H1 (cell line): Measurements from ENCODE around the gene CDR2L.

Source experiments
- CBX8 ChIP-seq: fragments of 300-800, 300-1000 bp; sonication (generic); IDR thresholded peaks from 2 replicates; pipeline ENCODE4 v1.7.1; 2016; ENCODE audit warnings: low read depth, low read length, borderline replicate concordance
- CEBPB ChIP-seq: IDR thresholded peaks from 2 replicates; pipeline ENCODE4 v1.6.1; 2012; ENCODE audit warnings: low read depth, low read length
- EP300 ChIP-seq, 2 experiments: IDR thresholded peaks; 1 replicate in 1 of 2; 2 replicates in 1 of 2; pipeline ENCODE4 v1.6.1; 2011 to 2012; ENCODE audit warnings: low read depth in 2 of 2, low read length in 2 of 2, mild to moderate bottlenecking in 2 of 2, borderline replicate concordance in 1 of 2, inconsistent platforms in 1 of 2, moderate library complexity in 1 of 2
- EZH2 ChIP-seq: fragments of 200-600 bp; sonication (generic); IDR thresholded peaks from 2 replicates; pipeline ENCODE4 v1.7.1; 2012; ENCODE audit warnings: low read depth, mild to moderate bottlenecking, moderate library complexity, low read length, inconsistent platforms; ENCODE audit not compliant: severe bottlenecking
- POLR2A ChIP-seq, 2 experiments: IDR thresholded peaks; 1 replicate in 1 of 2; 2 replicates in 1 of 2; pipeline ENCODE4 v1.6.1; 2011; ENCODE audit warnings: low read depth in 2 of 2, low read length in 2 of 2, mild to moderate bottlenecking in 2 of 2; ENCODE audit errors: control extremely low read depth in 1 of 2
- SIRT6 ChIP-seq: IDR thresholded peaks from one replicate; pipeline ENCODE4 v1.7.1; 2012; ENCODE audit warnings: low read length, inconsistent platforms
- TF ChIP-seq, protein P1 (sequence below), 3 experiments: IDR thresholded peaks; 1 replicate in 2 of 3; 2 replicates in 1 of 3; pipeline versions ENCODE4 v1.5.1 to v1.6.1; 2011; ENCODE audit warnings: low read length in 3 of 3, mild to moderate bottlenecking in 3 of 3, inconsistent platforms in 2 of 3, low read depth in 1 of 3, moderate library complexity in 1 of 3; ENCODE audit not compliant: insufficient read depth in 1 of 3; ENCODE audit errors: control extremely low read depth in 1 of 3
- TF ChIP-seq, protein P2 (sequence below): IDR thresholded peaks from 2 replicates; pipeline ENCODE4 v1.6.1; 2012; ENCODE audit warnings: inconsistent platforms
- TF ChIP-seq, protein P3 (sequence below): IDR thresholded peaks from 2 replicates; pipeline ENCODE4 v1.6.1; 2012; ENCODE audit warnings: low read length, inconsistent platforms

DNA sequence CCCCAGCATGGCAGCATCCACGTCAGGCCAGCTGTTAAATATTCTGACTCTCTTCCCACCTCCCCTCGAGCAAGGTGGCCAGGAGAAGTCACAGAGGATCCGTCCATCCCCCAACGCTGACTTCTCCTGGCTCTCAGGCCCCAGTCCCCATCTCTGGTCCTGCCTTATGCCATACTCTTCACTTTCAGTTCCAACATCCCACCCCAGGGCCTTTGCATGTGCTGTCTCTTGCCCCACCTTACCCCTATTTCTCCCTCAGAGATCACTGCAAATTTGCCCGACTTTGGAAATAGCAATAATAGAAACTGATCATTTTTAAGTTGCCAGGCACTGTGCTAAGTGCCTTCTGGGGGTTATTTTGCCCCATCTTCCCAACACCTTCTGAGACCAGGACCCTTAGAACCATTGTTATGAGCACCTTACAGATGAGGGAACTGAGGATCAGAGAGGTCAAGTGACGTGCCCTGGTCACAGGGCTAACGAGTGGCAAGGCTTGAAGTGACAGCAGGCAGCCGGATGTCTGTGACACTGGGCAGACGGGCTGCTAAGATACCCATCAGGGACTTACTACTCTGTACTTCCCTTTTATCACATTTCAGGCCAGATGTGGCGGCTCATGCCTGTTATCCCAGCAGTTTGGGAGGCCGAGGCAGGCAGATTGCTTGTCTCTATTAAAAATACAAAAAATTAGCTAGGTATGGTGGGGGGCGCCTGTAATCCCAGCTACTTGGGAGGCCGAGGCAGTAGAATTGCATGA, 32.6 kb upstream of the CDR2L start:
- TF ChIP-seq, protein P1, sequence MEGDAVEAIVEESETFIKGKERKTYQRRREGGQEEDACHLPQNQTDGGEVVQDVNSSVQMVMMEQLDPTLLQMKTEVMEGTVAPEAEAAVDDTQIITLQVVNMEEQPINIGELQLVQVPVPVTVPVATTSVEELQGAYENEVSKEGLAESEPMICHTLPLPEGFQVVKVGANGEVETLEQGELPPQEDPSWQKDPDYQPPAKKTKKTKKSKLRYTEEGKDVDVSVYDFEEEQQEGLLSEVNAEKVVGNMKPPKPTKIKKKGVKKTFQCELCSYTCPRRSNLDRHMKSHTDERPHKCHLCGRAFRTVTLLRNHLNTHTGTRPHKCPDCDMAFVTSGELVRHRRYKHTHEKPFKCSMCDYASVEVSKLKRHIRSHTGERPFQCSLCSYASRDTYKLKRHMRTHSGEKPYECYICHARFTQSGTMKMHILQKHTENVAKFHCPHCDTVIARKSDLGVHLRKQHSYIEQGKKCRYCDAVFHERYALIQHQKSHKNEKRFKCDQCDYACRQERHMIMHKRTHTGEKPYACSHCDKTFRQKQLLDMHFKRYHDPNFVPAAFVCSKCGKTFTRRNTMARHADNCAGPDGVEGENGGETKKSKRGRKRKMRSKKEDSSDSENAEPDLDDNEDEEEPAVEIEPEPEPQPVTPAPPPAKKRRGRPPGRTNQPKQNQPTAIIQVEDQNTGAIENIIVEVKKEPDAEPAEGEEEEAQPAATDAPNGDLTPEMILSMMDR (IDR thresholded peaks at IDR 0.05; ENCODE audit: control extremely low read depth in 1 of 3, insufficient read depth in 1 of 3, low read depth in 1 of 3, low read length in 3 of 3) = no peak
- TF ChIP-seq POLR2A (IDR thresholded peaks at IDR 0.05; ENCODE audit: control extremely low read depth in 1 of 2, low read depth in 2 of 2, low read length in 2 of 2) (no peak), CEBPB (no peak), EZH2 (no peak), CBX8 (no peak), EP300 (IDR thresholded peaks at IDR 0.05; ENCODE audit: borderline replicate concordance in 1 of 2, low read depth in 2 of 2, low read length in 2 of 2) (no peak), SIRT6 (no peak)
- TF ChIP-seq, protein P2, sequence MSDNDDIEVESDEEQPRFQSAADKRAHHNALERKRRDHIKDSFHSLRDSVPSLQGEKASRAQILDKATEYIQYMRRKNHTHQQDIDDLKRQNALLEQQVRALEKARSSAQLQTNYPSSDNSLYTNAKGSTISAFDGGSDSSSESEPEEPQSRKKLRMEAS = no peak
- TF ChIP-seq, protein P3, sequence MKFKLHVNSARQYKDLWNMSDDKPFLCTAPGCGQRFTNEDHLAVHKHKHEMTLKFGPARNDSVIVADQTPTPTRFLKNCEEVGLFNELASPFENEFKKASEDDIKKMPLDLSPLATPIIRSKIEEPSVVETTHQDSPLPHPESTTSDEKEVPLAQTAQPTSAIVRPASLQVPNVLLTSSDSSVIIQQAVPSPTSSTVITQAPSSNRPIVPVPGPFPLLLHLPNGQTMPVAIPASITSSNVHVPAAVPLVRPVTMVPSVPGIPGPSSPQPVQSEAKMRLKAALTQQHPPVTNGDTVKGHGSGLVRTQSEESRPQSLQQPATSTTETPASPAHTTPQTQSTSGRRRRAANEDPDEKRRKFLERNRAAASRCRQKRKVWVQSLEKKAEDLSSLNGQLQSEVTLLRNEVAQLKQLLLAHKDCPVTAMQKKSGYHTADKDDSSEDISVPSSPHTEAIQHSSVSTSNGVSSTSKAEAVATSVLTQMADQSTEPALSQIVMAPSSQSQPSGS = no peak
